Panc1 (cell line): ENCODE data around the gene CCM2.

ENCODE experiments used
- CTCF ChIP-seq: fragments of 450-650 bp; IDR thresholded peaks from 2 replicates; pipeline ENCODE4 v1.5.1; 2017; ENCODE audit warnings: mild to moderate bottlenecking
- REST ChIP-seq, 2 experiments: IDR thresholded peaks; 2 replicates each; pipeline ENCODE4 v1.6.1; 2011 to 2012; ENCODE audit warnings: low read depth in 2 of 2, control low read depth in 1 of 2, low read length in 1 of 2, mild to moderate bottlenecking in 1 of 2, moderate library complexity in 1 of 2; ENCODE audit not compliant: insufficient read depth in 1 of 2

- TF ChIP-seq REST (IDR thresholded peaks at IDR 0.05; ENCODE audit: insufficient read depth in 1 of 2, low read depth in 2 of 2, low read length in 1 of 2) (no peak), CTCF (no peak)
Observed at GRCh38 chr7:44972562-44972961, 27.4 kb upstream of the CCM2 start.
